GM19455 (cell line): ENCODE results near the gene PES1.
"Not testable (repeated sequence)": the region's sequence is repeated elsewhere in the genome, so short reads cannot be mapped to it uniquely, and the experiment has no call there.

Experiments
- ATAC-seq: cut with Tn5 transposase; IDR thresholded peaks from one replicate; pipeline ENCODE4 v1.9.1; 2021; ENCODE audit not compliant: unreplicated experiment

The PES1 gene

DNA sequence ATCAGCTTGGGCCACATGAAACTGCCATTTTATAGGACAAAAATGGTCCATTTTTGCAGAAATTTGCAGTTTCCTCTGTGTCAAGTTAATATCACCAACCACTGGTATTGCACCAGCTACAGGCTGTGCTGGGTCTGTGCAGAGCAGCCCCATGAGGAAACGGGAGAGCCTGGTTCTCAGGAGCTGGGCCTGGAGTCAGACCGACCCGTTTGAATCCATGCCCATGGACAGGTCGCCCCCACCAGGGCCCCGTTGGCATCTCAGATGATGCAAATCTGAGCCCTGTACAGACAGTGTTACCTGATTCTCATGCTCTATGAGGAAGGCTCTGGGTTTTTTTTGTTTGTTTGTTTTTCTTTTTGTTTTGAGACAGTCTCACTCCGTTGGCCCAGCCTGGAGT is 35.3 kb downstream of the PES1 start:
- no peak for ATAC-seq

DNA sequence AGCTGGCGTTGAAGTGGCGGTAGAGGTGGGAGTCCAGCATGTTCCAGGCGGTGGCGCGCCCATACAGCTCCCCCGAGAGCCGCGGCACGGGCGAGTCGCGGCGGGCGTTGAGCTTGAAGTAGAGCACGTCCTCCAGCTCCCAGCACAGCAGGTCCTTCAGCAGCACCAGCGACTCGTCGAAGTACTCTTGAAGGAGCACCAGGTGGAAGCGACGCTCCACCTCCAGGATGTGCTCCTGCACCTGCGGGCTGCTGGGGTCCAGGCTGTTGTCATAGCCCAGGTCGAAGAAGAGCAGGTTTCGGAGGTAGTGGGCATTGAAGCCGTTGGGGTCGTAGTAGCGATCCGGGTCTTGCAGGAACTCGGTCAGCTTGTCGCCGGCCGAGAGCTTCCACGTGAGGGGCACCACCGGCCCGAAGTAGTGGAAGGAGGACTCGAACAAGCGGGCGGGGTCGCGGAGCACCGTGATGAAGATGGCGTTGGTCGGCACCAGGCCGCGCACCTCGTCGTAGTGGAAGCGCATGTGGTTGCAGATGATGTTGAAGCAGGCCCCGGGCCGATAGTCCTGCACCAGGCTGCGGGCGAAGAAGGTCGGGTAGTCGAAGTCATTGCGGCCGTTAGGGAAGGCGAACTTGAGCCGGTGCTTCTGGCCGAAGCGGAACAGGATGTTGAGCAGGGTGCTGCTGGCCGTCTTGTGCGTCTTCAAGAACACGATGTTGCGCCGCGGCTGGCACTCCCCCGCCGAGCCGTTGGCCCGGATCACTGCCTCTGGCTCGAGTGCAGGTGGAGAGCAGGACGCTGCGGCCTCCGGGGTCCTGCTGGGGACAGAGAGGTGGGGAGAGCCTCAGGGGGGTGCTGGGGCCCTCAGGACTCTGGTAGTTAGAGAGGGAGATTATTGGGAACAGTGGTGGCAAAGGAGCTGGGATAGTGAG is 36.2 kb downstream of the PES1 start:
- ATAC-seq = no peak

- no peak for ATAC-seq
Observed at GRCh38 chr22:30553971-30554370, 37.7 kb downstream of the PES1 start.

DNA sequence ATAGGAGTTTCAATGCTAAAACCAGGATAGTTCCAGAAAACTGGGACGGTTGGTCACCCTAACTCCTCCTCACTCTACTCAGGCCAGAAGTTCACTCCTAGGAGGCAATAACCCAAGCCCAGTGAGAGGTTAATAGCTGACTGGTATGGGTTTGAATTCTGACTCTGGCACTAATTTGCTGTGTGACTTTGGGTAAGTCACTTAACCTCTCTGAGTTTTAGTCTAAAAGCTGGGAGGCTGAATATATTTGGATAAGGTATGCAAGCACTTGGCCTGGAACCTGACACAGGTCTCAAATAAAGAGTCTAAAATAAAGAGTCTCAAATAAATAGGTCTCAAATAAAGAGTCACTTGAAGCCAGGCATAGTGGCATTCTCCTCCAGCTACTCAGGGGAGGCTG is 39.0 kb downstream of the PES1 start:
- ATAC-seq = no peak

GRCh38 chr22:30551813-30552212 is 39.9 kb downstream of the PES1 start:
- not testable (repeated sequence) for ATAC-seq

DNA sequence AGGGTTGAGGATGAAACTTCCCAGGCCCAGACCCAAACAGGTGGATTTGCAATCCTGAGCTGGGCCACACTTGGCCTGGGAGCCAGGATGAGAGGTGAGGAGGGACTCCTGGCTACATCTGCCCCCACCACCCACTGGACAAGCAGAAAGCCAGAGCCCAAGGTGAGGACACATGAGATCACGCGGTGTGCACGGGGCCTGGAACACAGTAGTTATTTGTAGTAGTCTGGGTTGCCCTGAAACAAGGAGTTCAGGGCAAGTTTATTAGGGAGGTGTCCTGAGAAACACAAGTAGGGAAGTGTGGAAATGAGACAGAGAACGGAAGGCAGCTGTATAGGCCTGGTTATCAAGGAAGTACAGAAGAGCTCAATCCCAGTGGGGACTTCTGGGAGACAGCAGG is 44.5 kb downstream of the PES1 start:
- ATAC-seq = no peak

GRCh38 chr22:30546616-30547015 is 45.1 kb downstream of the PES1 start, which contains the start of gene SEC14L6:
TSS of gene SEC14L6 (minus strand) at chr22:30546741. CDS start at chr22:30546682, 59 bp downstream.
- no peak for ATAC-seq

- no peak for ATAC-seq
Observed at GRCh38 chr22:30542811-30543188, 48.9 kb downstream of the PES1 start.

DNA sequence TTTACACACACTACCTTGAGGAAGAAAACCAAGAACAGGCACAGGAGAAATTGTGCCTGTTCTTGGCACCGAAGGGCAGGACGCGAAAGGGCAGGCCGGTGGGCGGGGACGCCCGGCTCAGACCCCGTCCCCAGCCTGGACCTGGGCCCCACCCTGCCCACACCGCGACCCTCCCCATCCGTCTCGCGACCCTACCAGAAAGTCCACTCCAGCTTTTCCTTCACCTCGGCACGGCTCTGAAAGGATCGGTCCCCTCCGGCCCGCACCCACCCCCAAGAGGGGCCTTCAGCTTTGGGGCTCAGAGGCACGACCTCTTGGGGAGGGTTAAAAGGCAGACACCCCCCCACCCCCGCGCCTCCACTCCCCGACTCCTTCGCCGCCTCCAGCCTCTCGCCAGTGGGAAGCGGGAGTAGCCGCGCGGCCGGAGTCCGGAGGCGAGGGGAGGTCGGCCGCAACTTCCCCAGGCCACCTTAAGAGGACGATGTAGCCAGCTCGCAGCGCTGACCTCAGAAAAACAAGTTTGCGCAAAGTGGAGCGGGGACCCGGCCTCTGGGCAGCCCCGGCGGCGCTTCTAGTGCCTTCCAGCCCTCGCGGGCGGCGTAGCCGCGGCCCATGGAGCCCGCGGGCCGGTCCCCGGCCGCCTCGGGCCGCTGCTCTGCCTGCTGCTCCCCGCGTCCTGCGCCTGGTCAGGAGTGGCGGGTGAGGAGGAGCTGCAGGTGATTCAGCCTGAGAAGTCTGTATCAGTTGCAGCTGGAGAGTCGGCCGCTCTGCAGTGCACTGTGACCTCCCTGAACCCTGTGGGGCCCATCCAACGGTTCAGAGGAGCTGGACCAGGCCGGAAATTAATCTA is 49.5 kb downstream of the PES1 start:
- ATAC-seq = no peak

- ATAC-seq = not testable (repeated sequence)
Observed at GRCh38 chr22:30541511-30541910, 50.2 kb downstream of the PES1 start.

- no peak for ATAC-seq
Observed at GRCh38 chr22:30539368-30539767, 52.3 kb downstream of the PES1 start.

DNA sequence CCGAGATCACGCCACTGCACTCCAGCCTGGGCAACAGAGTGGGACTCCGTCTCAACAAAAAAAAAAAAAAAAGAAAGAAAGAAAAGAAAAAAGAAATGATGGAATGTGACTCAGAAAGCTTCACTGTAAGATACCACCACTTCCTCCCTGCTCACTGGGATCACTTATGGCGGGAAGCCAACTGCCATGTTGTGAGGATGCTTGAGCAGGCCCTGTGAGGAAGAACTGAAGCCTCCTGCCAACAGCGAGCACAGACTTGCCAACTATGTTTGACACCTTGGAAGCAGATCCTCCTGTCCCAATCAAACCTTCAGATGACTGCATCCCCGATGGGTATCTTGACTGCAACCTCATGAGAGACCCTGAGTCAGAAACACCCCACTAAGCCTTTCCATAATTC is 53.4 kb downstream of the PES1 start:
- no peak for ATAC-seq

DNA sequence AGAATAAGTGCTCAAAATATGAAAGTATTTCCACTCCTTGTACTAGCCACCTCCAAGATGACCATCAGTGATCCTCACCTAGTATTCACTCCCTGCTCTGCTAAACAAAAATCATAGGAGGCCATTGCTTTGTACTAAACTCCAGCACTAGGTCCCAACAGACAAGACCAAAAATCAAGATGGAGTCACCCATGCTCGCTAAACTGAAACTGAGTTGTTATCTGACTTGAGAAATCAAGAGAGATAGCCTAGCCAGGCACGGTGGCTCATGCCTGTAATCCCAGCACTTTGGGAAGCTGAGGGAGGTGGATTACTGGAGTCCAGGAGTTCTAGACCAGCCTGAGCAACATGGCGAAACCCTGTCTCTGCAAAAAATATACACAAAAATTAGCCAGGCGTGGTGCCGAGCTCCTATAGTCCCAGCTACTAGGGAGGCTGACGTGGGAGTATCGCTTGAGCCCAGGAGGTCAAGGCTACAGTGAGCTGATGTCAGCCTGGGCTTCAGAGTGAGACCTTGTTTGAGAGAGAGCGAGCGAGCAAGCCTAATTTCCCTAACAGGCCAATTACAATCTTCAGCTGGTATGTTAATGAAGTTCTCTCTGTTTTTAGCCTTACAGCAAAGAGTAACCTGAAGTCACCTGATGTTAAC is 54.5 kb downstream of the PES1 start:
- no peak for ATAC-seq

- ATAC-seq = no peak
Observed at GRCh38 chr22:30535182-30535581, 56.5 kb downstream of the PES1 start.

DNA sequence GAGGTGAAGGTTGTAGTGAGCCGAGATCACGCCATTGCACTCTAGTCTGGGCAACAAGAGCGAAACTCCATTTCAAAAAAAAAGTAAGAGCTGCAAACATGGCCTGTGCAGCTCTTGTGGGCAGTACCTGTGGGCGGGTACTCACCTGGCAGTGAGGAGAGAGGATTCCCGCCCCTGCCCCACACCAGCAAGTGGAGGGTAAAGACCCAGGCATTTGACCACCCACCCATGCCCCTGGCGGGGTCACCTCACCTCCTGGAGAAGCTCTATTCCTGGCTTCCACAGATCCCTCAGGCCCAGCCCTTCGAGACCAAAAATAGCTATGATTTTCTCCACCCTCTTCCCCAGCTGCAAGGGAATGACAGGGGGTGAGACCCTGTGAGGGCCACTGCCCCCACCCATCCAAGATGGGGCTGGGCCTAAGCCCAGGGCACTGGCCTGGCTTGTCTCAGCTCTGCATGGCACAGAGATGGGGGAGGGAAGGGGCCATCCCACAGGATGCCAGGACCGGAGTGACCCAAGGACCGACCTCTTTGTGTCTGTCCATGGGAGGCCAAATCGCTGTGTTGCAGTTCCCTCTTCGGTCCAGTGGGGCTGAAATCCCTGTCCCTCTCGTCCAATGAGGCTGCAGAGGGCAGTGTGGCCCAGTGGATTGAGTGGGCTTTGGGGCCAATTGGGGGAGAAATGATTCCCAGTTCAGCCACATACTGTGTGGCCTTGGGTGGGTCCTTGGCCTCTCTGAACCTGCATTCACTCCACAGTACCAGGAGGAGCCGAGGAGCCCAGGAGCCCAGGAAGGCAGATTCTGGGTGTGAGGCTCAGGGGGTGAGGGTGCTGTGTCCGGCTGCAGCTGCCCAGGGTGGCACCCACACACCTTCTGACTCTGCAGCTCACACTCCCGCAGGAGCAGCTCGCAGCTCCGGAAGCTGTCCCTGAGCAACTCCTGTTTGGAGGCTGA is 59.8 kb downstream of the PES1 start:
- no peak for ATAC-seq

DNA sequence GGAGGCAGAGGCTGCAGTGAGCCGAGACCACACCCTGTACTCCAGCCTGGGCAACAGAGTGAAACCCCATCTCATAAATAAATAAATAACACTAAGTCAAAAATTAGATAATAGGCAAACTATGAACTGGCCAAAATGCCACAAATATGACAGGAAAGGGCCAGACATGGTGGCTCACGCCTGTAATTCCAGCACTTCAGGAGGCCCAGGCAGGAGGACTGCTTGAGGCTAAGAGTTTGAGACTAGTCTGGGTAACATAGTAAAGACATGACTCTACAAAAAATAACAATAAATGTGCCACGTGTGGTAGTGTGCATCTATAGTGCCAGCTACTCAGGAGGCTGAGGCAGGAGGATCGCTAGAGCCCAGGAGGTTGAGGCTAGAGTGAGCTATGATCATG is 65.1 kb downstream of the PES1 start:
- ATAC-seq = no peak
